HCT116 (cell line): ENCODE results near the gene PRDM11. TPM values are rescaled to one million over a fixed set of nuclear protein-coding genes. Genes with fewer than 3 reads are reported as not detected.

Experiments used
- ATAC-seq: fragments of 200-7000 bp; cut with Tn5 transposase; 2 replicates; pipeline ENCODE4 v1.9.1; 2020; ENCODE audit warnings: mild to moderate bottlenecking, moderate library complexity
- BruUV-seq: library from RNA; stranded (reverse); fragments of 400-500 nt; replicated peaks from 2 replicates; lab custom pipeline; 2021; lab: Mats Ljungman, UMichigan
- CTCF ChIA-PET: fragments of 300-600 bp; sonication (Branson Sonifier 250); formaldehyde crosslinking; loops from one replicate; lab custom pipeline; 2021; ENCODE audit warnings: antibody characterized with exemption; lab: Charles Lee
- POLR2A ChIA-PET: fragments of 300-600, 350-600 bp; sonication (Branson Sonifier 250); formaldehyde crosslinking; loops from one replicate; lab custom pipeline; 2021; ENCODE audit warnings: antibody characterized with exemption; lab: Charles Lee
- RAD21 ChIA-PET, 2 experiments: fragments of 300-600 bp; sonication (Branson Sonifier 250); formaldehyde crosslinking; loops; one replicate each; lab custom pipeline; 2023; ENCODE audit warnings: low total read pairs in 2 of 2; ENCODE audit not compliant: uncharacterized antibody in 2 of 2, unreplicated experiment in 2 of 2, low non-redundant PET in 1 of 2; lab: Charles Lee
- DNase-seq: peaks from one replicate; pipeline ENCODE4 v3.0.0-alpha.2; 2010; ENCODE audit warnings: low read depth, low spot score
- H2AFZ ChIP-seq: fragments of 200-600 bp; shearing (Covaris generic), sonication (generic); 2 replicates; pipeline ENCODE4 v1.6.1; 2017; ENCODE audit warnings: low read depth, mixed run types, mixed read lengths, antibody characterized with exemption, low read length; ENCODE audit not compliant: poor library complexity, severe bottlenecking
- H3K27ac ChIP-seq: 2 replicates; pipeline ENCODE4 v1.5.1; 2012; ENCODE audit warnings: low read depth, low read length
- H3K27me3 ChIP-seq: fragments of 200-600 bp; sonication (generic); 2 replicates; pipeline ENCODE4 v1.6.1; 2016; ENCODE audit warnings: mixed run types, low read length, mixed read lengths; ENCODE audit not compliant: insufficient read depth
- H3K36me3 ChIP-seq, 2 experiments: fragments of 200-500 bp in 1 of 2; fragments of 200-600 bp in 1 of 2; sonication (Bioruptor generic) in 1 of 2; sonication (generic) in 1 of 2; 2 replicates each; pipeline versions ENCODE4 v1.5.1 to v1.6.1; 2014 to 2016; ENCODE audit warnings: low read length in 2 of 2, inconsistent platforms in 1 of 2, mixed read lengths in 1 of 2, mixed run types in 1 of 2; ENCODE audit not compliant: insufficient read depth in 2 of 2, control insufficient read depth in 1 of 2
- H3K4me1 ChIP-seq, 2 experiments: fragments of 200-600 bp in 1 of 2; sonication (generic) in 1 of 2; 2 replicates each; pipeline versions ENCODE4 v1.5.1 to v1.6.1; 2012 to 2017; ENCODE audit warnings: low read length in 2 of 2, inconsistent platforms in 1 of 2, mild to moderate bottlenecking in 1 of 2, mixed read lengths in 1 of 2, mixed run types in 1 of 2, moderate library complexity in 1 of 2; ENCODE audit not compliant: insufficient read depth in 2 of 2, control insufficient read depth in 1 of 2
- H3K4me2 ChIP-seq: fragments of 200-600 bp; sonication (generic); 2 replicates; pipeline ENCODE4 v1.6.1; 2017; ENCODE audit warnings: mixed run types, low read length, mixed read lengths
- H3K4me3 ChIP-seq, 2 experiments: fragments of 200-600 bp in 1 of 2; sonication (generic) in 1 of 2; replicated peaks in 1 of 2; 2 replicates each; pipeline ENCODE4 v1.5.1; 2011 to 2016; ENCODE audit warnings: low read length in 2 of 2, control low read depth in 1 of 2, low read depth in 1 of 2, mild to moderate bottlenecking in 1 of 2, mixed read lengths in 1 of 2, mixed run types in 1 of 2
- H3K79me2 ChIP-seq: fragments of 200-600 bp; sonication (generic); 2 replicates; pipeline ENCODE4 v1.6.1; 2017; ENCODE audit warnings: mild to moderate bottlenecking, mixed run types, low read length, moderate library complexity, mixed read lengths; ENCODE audit not compliant: insufficient read depth
- H3K9ac ChIP-seq: fragments of 200-600 bp; sonication (generic); 2 replicates; pipeline ENCODE4 v1.6.1; 2016; ENCODE audit warnings: low read length, mixed read lengths
- H3K9me2 ChIP-seq: fragments of 200-600 bp; sonication (generic), shearing (Covaris generic); 2 replicates; pipeline ENCODE4 v1.6.1; 2017; ENCODE audit warnings: mixed run types, mild to moderate bottlenecking, moderate library complexity; ENCODE audit not compliant: insufficient read depth
- H3K9me3 ChIP-seq, 2 experiments: fragments of 200-500 bp in 1 of 2; fragments of 200-600 bp in 1 of 2; sonication (Bioruptor generic) in 1 of 2; sonication (generic) in 1 of 2; 2 replicates each; pipeline ENCODE4 v1.6.1; 2014 to 2017; ENCODE audit warnings: low read length in 2 of 2, mixed read lengths in 2 of 2, inconsistent platforms in 1 of 2, low read depth in 1 of 2, mild to moderate bottlenecking in 1 of 2, mixed run types in 1 of 2, moderate library complexity in 1 of 2; ENCODE audit not compliant: control insufficient read depth in 1 of 2, insufficient read depth in 1 of 2
- H4K20me1 ChIP-seq: fragments of 200-600 bp; sonication (generic), shearing (Covaris generic); 2 replicates; pipeline ENCODE4 v1.6.1; 2017; ENCODE audit warnings: mixed run types, mild to moderate bottlenecking, moderate library complexity; ENCODE audit not compliant: insufficient read depth
- CEBPB ChIP-seq: IDR thresholded peaks from 2 replicates; pipeline ENCODE4 v1.6.1; 2012; ENCODE audit warnings: low read depth
- EZH2 ChIP-seq: fragments of 200-600 bp; sonication (generic); IDR thresholded peaks from 2 replicates; pipeline ENCODE4 v1.6.1; 2017; ENCODE audit warnings: antibody characterized with exemption, mixed run types
- EZH2phosphoT487 ChIP-seq: fragments of 200-600 bp; IDR thresholded peaks from 2 replicates; pipeline ENCODE4 v1.6.1; 2018; ENCODE audit warnings: antibody characterized with exemption, borderline replicate concordance
- RAD21 ChIP-seq: IDR thresholded peaks from 2 replicates; pipeline ENCODE4 v1.6.1; 2012; ENCODE audit warnings: low read depth, mild to moderate bottlenecking
- SIN3A ChIP-seq: IDR thresholded peaks from 2 replicates; pipeline ENCODE4 v1.6.1; 2012; ENCODE audit warnings: low read depth
- SRF ChIP-seq: IDR thresholded peaks from 2 replicates; pipeline ENCODE4 v1.6.1; 2012; ENCODE audit warnings: low read depth
- TCF7L2 ChIP-seq: IDR thresholded peaks from 2 replicates; pipeline ENCODE4 v1.7.0; 2011; ENCODE audit warnings: borderline replicate concordance, inconsistent platforms; ENCODE audit not compliant: insufficient read depth, insufficient read length; ENCODE audit errors: extremely low read depth
- YY1 ChIP-seq: IDR thresholded peaks from 2 replicates; pipeline ENCODE4 v1.6.1; 2011; ENCODE audit warnings: low read length, low read depth, moderate library complexity, mild to moderate bottlenecking; ENCODE audit not compliant: insufficient replicate concordance; ENCODE audit errors: extremely low read depth
- ZNF274 ChIP-seq: fragments of 200-500 bp; sonication (Bioruptor generic); IDR thresholded peaks from 2 replicates; pipeline ENCODE4 v1.6.1; 2014; ENCODE audit warnings: mild to moderate bottlenecking, low read depth, low read length, inconsistent platforms
- intact Hi-C: fragments of 100-400 bp; cut with micrococcal nuclease; formaldehyde crosslinking; loops from 2 replicates; pipeline ENCODE4 v1.10.0; 2022
- total RNA-seq: library from RNA; stranded (reverse); gene quantifications from one replicate; pipeline ENCODE4 v1.2.1, GENCODE V29; 2021; ENCODE audit not compliant: unreplicated experiment
- TF ChIP-seq, protein P1 (sequence below): IDR thresholded peaks from 2 replicates; pipeline ENCODE4 v1.6.1; 2012
- TF ChIP-seq, protein P2 (sequence below), 3 experiments: fragments of 200-600 bp in 1 of 3; sonication (generic) in 1 of 3; IDR thresholded peaks in 2 of 3; conservative IDR thresholded peaks in 1 of 3; 2 replicates each; pipeline ENCODE4 v1.5.1; 2012 to 2017; ENCODE audit warnings: low read depth in 2 of 3, low read length in 2 of 3, antibody characterized with exemption in 1 of 3, borderline replicate concordance in 1 of 3, control low read depth in 1 of 3, mild to moderate bottlenecking in 1 of 3, mixed read lengths in 1 of 3, mixed run types in 1 of 3, moderate library complexity in 1 of 3; ENCODE audit not compliant: insufficient read depth in 1 of 3

The PRDM11 gene
- total RNA-seq, 1 experiment from 2014 or later = 9.3 TPM

DNA sequence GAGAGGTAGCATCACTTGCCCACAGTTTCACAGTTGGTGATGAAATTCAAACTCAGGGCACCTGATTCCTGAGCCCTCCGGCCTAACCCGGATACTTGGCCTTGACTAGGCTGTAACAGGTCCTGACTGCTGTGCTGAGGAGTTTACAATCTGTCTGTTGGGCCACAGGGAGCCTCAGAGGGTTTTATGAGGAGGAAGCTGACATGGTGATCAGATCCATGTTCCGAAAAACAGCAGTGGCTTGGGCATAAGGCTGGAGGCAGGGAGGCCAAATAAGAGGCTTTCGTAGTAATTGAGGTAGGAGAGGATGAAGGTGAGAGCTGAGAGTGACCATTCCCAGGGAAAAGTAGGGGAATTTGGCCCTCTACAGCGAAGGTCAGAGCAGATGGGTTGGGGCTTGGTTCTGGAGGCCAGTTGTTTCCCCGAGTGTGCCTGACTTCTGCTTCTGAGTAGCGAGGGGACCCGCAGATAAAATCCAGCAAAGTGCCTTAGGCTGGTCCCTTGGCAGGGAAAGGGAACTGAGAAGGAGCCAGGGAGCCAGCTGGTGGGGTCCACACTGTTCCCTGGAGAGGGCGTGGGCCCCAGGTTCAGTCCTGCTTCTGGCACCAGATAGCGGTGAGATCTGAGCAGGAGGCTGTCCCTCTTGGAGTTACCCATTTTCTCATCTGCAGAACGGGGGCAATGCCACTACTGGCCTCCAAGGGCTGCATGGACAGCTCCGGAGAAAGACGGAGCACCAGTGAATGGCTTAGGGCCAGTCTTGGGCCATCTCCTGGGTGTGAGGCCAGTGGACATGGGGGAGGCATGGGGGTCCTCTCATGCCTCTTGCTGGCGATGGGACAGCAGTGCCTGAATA, 6.5 kb downstream of the PRDM11 start:
- H2AFZ ChIP-seq = no peak overlapping the region
- peaks cover 0 to 5% of the 10 kb centered on the region in 2 experiments; a peak in 3 of 4 replicates for H3K4me1 ChIP-seq
- H4K20me1 ChIP-seq = no peaks in the 10 kb centered on the region
- no TSS peak for BruUV-seq
- DNase-seq (no peak), ATAC-seq (no peak)
- peaks cover 12% of the 10 kb centered on the region; the same call in 1 of the 2 replicates for H3K79me2 ChIP-seq
- no peak overlapping the region for H3K4me2 ChIP-seq
- intact Hi-C loops = no loop called here
- ChIA-PET POLR2A (no interaction called here), RAD21 (no interaction called here), CTCF (no interaction called here)
- H3K9ac ChIP-seq = no peak overlapping the region
- no peak overlapping the region for H3K4me3 ChIP-seq
- TF ChIP-seq, protein P1, sequence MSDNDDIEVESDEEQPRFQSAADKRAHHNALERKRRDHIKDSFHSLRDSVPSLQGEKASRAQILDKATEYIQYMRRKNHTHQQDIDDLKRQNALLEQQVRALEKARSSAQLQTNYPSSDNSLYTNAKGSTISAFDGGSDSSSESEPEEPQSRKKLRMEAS = no peak
- no peak for TF ChIP-seq YY1
- no peak for TF ChIP-seq RAD21
- TF ChIP-seq TCF7L2 = no peak
- TF ChIP-seq CEBPB = no peak
- TF ChIP-seq SIN3A = no peak
- TF ChIP-seq EZH2phosphoT487 = no peak
- TF ChIP-seq EZH2 = no peak
- TF ChIP-seq SRF = no peak
- TF ChIP-seq ZNF274 = no peak
- TF ChIP-seq, protein P2, sequence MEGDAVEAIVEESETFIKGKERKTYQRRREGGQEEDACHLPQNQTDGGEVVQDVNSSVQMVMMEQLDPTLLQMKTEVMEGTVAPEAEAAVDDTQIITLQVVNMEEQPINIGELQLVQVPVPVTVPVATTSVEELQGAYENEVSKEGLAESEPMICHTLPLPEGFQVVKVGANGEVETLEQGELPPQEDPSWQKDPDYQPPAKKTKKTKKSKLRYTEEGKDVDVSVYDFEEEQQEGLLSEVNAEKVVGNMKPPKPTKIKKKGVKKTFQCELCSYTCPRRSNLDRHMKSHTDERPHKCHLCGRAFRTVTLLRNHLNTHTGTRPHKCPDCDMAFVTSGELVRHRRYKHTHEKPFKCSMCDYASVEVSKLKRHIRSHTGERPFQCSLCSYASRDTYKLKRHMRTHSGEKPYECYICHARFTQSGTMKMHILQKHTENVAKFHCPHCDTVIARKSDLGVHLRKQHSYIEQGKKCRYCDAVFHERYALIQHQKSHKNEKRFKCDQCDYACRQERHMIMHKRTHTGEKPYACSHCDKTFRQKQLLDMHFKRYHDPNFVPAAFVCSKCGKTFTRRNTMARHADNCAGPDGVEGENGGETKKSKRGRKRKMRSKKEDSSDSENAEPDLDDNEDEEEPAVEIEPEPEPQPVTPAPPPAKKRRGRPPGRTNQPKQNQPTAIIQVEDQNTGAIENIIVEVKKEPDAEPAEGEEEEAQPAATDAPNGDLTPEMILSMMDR (IDR thresholded peaks at IDR 0.05 in 2 of 3, conservative IDR thresholded peaks at IDR 0.05 in 1 of 3; ENCODE audit: borderline replicate concordance in 1 of 3, insufficient read depth in 1 of 3, low read depth in 2 of 3, low read length in 2 of 3) = no peak
- no peaks in the 10 kb centered on the region for H3K9me3 ChIP-seq
- H3K27ac ChIP-seq = no peak overlapping the region
- H3K9me2 ChIP-seq = no peaks in the 10 kb centered on the region
- H3K27me3 ChIP-seq = no peaks in the 10 kb centered on the region
- no peaks in the 10 kb centered on the region for H3K36me3 ChIP-seq
